GM19328 (cell line): ENCODE results near the gene TLE2.

Source experiments
- ATAC-seq: cut with Tn5 transposase; IDR thresholded peaks from one replicate; pipeline ENCODE4 v1.9.1; 2021; ENCODE audit warnings: mild to moderate bottlenecking, moderate library complexity; ENCODE audit not compliant: unreplicated experiment

The TLE2 gene

DNA sequence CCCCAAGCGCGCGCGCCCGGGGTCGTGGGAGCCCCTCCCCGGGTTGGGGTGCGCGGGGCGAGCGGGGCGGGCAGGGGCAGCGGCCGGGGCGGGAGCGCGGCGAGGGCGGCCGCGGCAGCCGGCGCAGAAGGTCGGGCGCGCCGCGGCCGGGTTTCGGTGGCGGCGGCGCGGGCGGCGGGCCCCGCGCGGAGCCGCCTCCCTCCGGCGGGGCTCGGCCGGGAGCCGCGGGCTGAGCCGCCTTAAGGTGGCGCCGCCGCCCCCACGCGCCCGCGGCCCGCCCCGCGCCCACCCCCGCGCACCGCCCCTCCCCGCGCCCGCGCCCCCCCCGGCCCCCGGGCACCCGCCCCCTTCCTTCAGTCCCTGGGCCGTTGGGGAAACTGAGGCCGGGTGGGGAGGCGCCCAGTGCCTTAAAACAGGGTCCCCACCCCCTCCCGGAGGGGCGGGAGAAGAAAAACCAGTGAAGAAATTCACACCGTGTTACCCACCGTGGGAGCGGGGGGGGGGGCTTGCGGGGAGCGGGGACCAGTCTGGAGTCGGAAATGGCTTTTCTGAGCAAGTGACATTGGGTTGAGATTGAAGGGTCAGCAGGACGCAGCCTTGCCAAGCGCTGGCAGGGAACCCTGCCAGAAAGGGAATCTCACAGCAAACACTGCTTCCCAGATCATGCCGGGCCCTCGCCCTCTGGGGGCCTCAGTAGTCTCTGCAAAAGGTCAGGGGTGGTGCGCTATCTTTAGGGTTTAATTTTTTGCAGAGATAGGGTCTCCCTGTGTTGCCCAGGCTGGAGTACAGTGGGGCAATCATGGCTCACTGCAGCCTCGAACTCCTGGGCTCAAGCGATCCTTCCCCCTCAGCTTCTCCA lies at the start of gene TLE2:
TSS of gene TLE2 (minus strand) at position 216 of the 859 bp plus-strand sequence. CDS start 376 bp downstream, outside the sequence.
- no peak for ATAC-seq

DNA sequence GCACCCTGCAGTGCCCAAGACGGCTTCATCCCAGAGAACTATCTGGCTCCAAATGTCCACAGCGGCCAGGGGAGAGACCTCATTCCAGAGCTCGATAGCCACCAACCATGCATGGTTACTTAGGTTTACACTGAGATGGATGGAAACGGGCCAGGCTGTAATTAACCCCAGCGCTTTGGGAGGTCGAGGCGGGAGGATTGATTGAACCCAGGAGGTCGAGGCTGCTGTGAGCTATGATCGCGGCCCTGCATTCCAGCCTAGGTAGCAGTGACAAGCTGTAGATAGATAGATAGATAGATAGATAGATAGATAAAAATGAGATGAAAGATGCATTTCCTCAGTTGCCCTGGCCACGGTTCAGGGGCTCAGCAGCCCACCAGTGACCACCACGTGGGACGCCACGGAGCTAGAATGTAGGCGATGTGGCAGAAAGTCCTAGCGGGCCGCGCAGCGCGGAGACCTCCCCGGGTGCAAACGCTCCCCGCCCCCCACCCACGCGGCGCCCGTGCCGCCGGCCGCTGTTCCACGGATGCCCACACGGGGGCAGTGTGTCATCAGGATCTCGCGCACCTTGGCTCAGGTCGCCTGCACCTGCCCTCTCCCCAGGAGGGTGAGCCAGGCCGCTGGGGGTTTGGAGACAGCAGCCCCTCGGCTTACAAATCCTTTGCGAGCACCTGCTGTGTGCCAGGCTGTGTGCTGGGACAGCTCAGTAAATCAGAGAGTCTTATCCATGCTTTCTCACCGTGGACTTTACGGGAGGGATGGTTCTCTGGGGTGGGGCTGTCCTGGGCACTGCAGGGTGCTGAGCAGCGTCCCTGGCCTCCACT lies 46.7 kb upstream of the TLE2 start:
- ATAC-seq: no peak

DNA sequence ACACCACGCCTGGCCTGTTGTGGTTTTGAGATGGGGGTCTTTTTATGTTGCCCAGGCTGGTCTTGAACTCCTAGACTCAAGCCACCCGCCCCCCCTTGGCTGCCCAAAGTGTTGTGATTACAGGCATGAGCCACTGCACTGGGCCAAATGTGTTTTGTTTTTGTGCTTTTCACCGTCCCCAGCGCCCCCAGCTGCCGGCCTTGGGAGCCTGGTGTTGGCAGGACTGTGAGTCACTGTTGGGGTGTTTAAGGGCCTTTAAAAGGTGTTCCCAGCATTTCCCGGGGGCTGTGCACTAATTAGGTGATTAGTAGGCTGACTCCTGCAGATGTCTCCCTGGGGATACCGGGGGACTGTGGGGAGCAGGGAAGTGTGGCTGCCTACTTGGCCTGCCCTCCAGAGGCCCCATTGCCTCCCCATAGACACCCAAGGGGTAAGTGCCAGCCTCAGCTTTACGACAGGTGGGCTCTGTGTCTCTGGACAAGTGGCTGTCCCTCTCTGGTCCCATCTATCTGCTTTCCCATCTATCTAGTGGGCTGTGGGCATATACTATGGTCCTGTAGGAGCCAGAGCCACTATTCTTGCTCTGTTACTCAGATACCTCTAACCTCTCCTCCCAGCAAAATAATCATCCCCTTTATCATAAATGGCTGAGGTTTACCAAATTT lies 45.0 kb upstream of the TLE2 start:
- ATAC-seq: no peak

DNA sequence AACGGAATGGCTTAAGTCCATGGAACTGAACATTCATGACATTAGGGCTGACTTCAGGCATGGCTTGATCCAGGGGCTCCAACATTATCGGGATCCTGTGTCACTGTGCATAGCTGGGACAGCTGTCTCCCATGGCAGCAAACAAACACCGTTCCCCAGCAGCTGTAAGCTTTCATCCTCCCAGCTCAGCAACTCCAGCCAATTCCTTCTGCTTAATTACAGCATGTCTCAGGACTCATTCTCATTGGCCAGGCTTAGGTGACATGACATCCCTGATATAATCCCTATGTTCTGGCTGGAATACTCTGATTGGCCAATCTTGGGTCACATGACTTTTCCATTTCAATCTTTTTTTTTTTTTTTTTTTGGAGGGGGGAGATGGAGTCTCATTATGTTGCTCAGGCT lies 44.1 kb upstream of the TLE2 start:
- no peak for ATAC-seq

DNA sequence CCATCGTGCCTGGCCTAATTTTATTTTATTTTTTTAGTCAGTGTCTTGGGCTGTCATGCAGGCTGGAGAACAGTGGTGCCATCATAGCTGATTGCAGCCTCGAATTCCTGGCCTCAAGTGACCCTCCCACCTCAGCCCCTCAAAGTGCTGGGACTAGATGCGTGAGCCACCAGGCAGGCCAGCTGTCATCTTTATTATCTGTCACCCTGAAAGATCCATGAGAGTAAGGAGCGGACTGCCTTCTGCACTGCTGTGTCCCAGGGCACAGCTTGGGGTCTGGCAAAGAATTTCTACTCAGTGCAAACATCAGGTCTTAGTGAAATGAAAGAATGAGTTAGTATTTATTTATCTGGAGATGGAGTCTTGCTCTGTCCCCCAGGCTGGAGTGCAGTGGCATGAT lies 42.7 kb upstream of the TLE2 start:
- ATAC-seq: no peak

GRCh38 chr19:3068071-3068470 lies 39.0 kb upstream of the TLE2 start:
- no peak for ATAC-seq

DNA sequence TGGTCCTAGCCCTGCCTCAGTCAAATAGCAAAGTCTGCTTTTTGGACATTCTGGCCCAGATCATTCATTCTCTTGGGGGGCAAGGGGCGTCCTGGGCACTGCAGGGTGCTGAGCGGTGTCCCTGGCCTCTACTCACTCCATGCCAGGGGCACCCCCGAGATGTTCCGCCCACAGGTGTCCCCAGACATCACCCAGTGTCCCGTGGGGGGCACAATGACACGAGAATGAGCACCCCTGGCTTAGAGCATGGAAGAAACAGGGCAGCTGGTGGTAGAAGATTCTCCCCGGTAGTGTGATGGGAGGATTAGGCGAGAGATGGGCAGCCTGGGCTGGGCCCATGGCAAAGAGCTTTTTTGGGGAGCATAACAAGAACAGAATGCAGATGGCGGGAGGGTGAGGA lies 38.5 kb upstream of the TLE2 start:
- ATAC-seq: no peak

DNA sequence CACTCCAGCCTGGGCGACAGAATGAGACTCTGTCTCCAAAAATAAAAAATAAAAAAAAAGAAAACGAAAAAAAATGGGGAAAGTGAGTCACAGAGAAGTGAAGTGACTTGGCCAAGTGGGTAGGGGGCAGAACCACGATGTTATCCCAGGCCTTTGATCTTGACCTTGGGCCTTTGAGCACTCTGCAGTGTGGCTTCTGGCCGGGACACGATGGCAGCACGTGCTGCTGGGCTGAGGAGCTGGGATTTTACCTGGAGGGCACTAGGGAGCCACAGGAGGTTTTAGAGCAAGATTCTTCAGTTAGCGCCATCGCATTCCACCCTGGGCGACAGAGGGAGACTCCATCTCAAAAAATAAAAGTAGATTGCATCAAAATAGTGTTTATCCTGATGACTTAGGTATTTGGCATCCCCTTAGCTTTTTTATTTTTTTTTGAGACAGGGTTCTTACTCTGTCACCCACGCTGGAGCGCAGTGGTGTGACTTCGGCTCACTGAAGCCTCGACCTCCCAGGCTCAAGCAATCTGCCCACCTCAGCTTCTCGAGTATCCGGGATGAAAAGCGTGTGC lies 37.5 kb upstream of the TLE2 start:
- ATAC-seq: no peak

GRCh38 chr19:3065675-3066357 lies 36.7 kb upstream of the TLE2 start:
- no peak for ATAC-seq

DNA sequence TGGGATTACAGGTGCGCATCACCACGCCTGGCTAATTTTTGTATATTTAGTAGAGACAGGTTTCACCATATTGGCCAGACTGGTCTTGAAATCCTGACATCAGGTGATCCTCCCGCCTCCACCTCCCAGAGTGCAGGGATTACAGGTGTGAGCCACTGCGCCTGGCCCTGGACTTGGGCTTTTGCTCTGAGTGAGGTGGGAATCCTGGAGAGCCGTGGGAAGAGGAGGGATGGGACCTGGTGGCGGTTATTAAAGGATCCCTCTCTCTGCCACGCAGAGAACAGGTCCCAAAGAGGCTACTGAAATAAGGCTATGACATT lies 34.9 kb upstream of the TLE2 start:
- ATAC-seq: no peak

DNA sequence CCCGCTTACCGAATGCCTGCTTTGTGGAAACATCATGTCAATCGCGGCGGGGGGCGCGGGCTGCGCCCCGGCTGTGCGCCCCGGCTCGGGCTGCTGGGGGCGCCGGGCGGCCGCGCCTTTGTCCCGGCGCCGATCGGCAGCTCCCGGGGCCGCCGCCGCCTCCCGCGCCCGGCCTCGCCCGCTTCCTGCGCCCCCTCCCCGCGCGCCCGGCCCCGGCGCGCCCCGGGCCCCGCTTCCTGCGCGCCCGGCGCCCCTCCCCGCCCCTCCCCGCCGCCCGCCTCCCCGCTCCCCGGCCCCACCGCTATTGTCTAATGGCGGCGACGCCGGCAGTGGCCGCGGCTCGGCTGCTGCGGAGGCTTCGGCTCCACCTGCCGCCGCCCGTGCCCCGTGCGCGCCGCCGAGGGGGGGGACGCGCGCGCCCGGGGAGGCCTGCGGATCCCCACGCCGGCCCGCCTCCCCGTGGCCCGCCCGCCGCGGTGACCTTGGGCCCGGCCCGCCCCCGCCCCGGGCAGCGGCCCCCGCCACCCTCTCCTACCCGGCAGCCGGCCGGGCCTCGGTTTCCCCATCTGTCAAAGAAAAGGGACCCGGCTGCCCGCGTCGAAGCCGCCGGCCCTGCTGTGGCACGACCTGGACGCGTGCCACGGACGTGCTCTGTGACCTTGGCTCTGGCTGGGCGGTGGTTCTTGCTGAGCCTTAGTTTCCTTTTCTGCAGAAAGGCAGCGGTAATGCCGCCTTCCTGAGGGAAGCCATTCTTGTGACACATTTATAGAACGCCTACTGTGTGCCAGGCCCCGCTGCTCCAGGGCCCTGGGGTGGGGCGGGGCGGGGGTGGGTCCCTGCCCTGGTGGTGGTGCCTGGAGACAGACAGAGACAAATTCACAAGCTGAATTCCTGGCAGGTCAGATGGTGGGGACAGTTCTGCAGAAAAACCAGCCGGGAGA lies 33.4 kb upstream of the TLE2 start, which contains the start of gene TLE5:
TSS of gene TLE5 (minus strand) at position 331 of the 941 bp plus-strand sequence. CDS start at position 36, 295 bp downstream.
- ATAC-seq: no peak

DNA sequence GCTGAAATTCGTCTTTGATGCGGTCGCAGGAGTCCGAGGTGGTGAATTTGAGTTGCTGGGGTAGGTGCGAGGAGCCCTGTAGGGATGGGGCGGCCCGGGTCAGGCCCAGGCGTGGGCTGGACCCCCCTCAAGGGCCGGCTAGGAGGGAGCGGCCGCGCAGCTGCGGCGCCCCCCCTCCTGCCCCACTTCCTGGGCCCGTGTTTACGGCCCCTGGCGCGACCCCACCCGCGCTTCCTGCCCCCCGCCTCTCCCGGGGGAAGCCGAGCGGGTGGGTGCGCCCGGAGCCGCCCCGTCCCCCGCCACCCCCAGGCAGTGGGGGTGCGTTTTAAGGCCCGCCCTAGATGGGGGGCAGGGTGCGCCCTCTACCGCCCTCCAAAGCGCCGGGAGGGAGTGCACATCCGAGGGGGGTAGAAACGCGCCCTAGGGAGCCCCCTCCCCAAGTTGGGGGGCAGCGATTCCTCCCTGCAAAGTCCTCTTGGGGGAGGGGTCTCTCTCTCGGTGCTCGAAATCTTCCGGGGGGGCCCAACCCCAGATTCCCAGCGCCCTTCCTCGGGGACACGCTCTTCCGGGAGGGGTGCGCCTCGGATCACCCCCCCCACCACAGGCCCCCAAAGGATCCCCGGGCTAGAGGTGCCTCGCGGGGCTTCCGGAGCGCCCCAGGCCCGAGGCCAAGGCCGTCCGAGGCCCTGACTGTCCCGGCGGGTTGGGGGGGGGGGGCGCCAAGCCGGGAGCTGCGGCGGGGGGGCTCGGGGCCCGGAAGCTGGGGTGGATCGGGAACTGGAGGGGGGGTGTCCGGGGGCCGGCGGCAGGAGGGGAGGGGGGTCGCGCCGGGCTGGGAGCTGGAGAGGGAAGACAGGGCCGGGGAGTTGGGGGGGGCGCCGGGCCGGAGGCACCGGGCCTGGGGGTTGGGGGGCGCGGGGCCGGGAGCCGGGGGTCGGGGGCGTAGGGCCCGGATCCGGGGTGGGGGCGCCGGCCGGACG lies 32.4 kb upstream of the TLE2 start:
- no peak for ATAC-seq

DNA sequence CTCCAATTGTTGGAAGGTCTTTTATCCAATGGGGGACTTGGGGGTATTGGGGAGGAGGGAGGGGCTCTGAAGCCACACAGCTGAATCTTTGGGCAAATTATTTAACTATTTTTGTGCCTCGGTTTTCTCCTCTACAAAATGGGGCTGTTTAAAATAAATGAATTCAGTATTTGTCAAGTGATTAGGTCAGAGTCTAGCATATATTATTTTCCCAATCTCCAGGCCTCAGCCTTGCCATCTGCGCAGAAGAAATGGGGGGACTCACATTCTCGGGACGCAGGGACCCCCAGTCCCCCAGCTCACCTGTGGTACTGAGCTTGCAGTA lies 31.7 kb upstream of the TLE2 start:
- no peak for ATAC-seq

DNA sequence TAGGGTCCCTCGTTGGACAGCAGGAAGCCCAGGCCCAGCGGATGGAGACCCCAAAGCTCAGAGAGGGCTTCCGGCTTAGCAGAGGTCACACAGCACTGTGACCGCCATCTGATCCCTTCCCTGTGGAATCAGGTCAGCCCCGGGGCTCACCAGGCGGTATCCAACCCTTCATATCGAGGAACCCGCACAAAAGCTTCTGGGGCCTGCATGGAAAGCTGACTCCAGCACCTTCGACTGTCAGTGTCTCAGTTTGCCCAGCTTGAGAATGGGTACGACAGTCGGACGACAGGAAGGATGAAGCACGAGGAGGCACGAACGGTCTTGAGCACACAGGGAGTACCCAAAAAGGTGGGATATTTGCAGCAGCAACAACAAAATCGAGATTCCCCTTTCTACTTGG lies 30.6 kb upstream of the TLE2 start:
- no peak for ATAC-seq

GRCh38 chr19:3058821-3059314 lies 29.8 kb upstream of the TLE2 start:
- ATAC-seq: no peak

- no peak for ATAC-seq
Observed at GRCh38 chr19:3058009-3058820, 29.1 kb upstream of the TLE2 start.

DNA sequence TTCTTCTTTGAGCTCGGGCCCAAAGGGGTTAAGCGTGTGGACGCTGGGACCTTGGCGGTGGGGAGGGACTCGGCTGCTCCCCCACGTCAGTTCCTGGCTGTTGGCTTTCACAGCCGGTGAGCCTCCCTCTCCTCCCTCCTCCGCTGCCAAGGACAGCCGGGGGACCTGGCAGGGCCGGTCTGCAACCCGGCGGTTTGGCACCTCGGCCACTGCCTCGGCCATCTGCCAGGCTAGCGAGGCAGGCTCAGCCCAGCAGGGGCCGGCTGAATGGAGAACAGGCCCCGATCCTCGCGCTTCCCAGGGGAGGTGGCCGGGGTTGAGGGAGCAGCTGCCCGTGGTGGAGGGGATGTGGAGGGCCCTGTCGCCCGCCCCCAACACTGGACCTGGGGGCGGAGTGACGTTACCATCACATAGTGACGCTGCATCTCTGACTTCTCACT lies 28.2 kb upstream of the TLE2 start:
- no peak for ATAC-seq
